Heart left ventricle (tissue), 13 donors: ENCODE results near the gene PARN.
"Not testable (repeated sequence)": the region's sequence is repeated elsewhere in the genome, so short reads cannot be mapped to it uniquely, and the experiment has no call there.

Experiments used
- CTCF ChIP-seq, 12 donors: fragments of 200-600 bp; sonication (generic) in 4 of 12; IDR thresholded peaks; one replicate each; pipeline versions ENCODE4 v1.5.0 to v1.8.0; 2018 to 2022; ENCODE audit warnings: antibody characterized with exemption in 12 of 12, mild to moderate bottlenecking in 5 of 12
- POLR2A ChIP-seq, 2 donors: fragments of 450-650 bp; IDR thresholded peaks; one replicate each; pipeline ENCODE4 v1.6.1; 2017; ENCODE audit warnings: antibody characterized with exemption in 2 of 2, mild to moderate bottlenecking in 2 of 2, moderate library complexity in 2 of 2
- donor health status: ischemic (EF 13 %, LVEDD 7.1; RV severe dilation, severe dysfunction).
- donor health status: DM: no; HTN: yes; CAD: no.
- donor health status: DM: no; HTN: no; CAD: no.
- donor health status: ischemic (EF 25% LVEDD 6.9; RV normal size, moderate dysfunction).
- donor health status: ischemic (EF 25% LVEDD 5.7; RV mildly dilated, moderate dysfunction).
- donor health status: ischemic (EF 35%, LVEDD 5.7; RV mildly dilated, moderate dysfunction).
- donor health status: nonischemic (EF 11% LVEDD 7.7; RV severe dilation, severe dysfunction).
- donor health status: DM: yes; HTN: yes; CAD: no.
- donor health status: PGD.
- donor health status: ischemic (EF 29% LVEDD 5.4; RV normal size, mild dysfunction).
- donor health status: nonischemic (EF 23%, LVEDD 6.1; RV moderate dilation, normal function).

GRCh38 chr16:14420243-14420642 lies 209.8 kb downstream of the PARN start:
- not testable (repeated sequence) for TF ChIP-seq CTCF, POLR2A (IDR thresholded peaks at IDR 0.05)
